DMS114 treated with DMSO at 0.1 percent for 48 hours (cell line): ENCODE data around the gene HNRNPUL2.

ENCODE experiments used
- DNase-seq: peaks from one replicate; lab custom pipeline; 2025; ENCODE audit not compliant: unreplicated experiment; lab: John Stamatoyannopoulos, UW

Gene HNRNPUL2

GRCh38 chr11:62727872-62728170 lies 564 bp upstream of the HNRNPUL2 start:
- DNase-seq, result peak; percentile 99

GRCh38 chr11:62726915-62727164 lies 417 bp downstream of the HNRNPUL2 start:
- DNase-seq, result no peak

GRCh38 chr11:62726156-62726914 lies 922 bp downstream of the HNRNPUL2 start:
- DNase-seq, result no peak

- DNase-seq, result no peak
Measured at GRCh38 chr11:62725646-62726045, 1.6 kb downstream of the HNRNPUL2 start.

- DNase-seq, result no peak
Measured at GRCh38 chr11:62724171-62724570, 3.1 kb downstream of the HNRNPUL2 start.

- no peak for DNase-seq
Measured at GRCh38 chr11:62721994-62722393, 5.3 kb downstream of the HNRNPUL2 start.

- DNase-seq, result no peak
Measured at GRCh38 chr11:62719302-62719978, 7.8 kb downstream of the HNRNPUL2 start.

- no peak for DNase-seq
Measured at GRCh38 chr11:62716816-62717215, 10.4 kb downstream of the HNRNPUL2 start.

- DNase-seq, result no peak
Measured at GRCh38 chr11:62716206-62716605, 11.1 kb downstream of the HNRNPUL2 start.

GRCh38 chr11:62715150-62716130 lies 11.8 kb downstream of the HNRNPUL2 start:
- no peak for DNase-seq

- no peak for DNase-seq
Measured at GRCh38 chr11:62713343-62713742, 13.9 kb downstream of the HNRNPUL2 start.

- no peak for DNase-seq
Measured at GRCh38 chr11:62712861-62713260, 14.4 kb downstream of the HNRNPUL2 start.

GRCh38 chr11:62712276-62712812 lies 14.9 kb downstream of the HNRNPUL2 start:
- no peak for DNase-seq

GRCh38 chr11:62710001-62710345 lies 17.3 kb downstream of the HNRNPUL2 start:
- peak; percentile 61 for DNase-seq

GRCh38 chr11:62709247-62710000 lies 17.8 kb downstream of the HNRNPUL2 start:
- DNase-seq, result peak; percentile 98

- no peak for DNase-seq
Measured at GRCh38 chr11:62708793-62709192, 18.5 kb downstream of the HNRNPUL2 start.

- DNase-seq, result no peak
Measured at GRCh38 chr11:62708392-62708791, 18.9 kb downstream of the HNRNPUL2 start.

- DNase-seq, result no peak
Measured at GRCh38 chr11:62707277-62707861, 19.9 kb downstream of the HNRNPUL2 start, which contains the start of the genes BSCL2 and GNG3. Gene BSCL2, minus strand, starts transcription at chr11:62707424. Its CDS starts 229 bp downstream, at chr11:62707195. Gene GNG3, plus strand, starts transcription at chr11:62707676. Its CDS starts 620 bp downstream, at chr11:62708296.

GRCh38 chr11:62706850-62707247 lies 20.4 kb downstream of the HNRNPUL2 start:
- DNase-seq, result no peak
